ENCODE results near the gene CWF19L2. TPM values are rescaled to one million over a fixed set of nuclear protein-coding genes. Genes with fewer than 3 reads are reported as not detected.
"Not testable (repeated sequence)": the region's sequence is repeated elsewhere in the genome, so short reads cannot be mapped to it uniquely, and the experiment has no call there.

The CWF19L2 gene
- total and polyA plus RNA-seq, 2 donors (not counting 1 experiment from before 2014, with no cell fraction given), result 5.1 to 10.7 TPM

GRCh38 chr11:107467696-107468095, 10.1 kb upstream of the CWF19L2 start:
- H3K9ac ChIP-seq (ENCODE audit: insufficient read depth, low read length), result no peak overlapping the region
- H3K9me3 ChIP-seq (ENCODE audit: control insufficient read depth, insufficient read depth, low read depth, low read length), result no peaks in the 10 kb centered on the region
- no peak overlapping the region for H3K4me3 ChIP-seq (replicated peaks in 1 of 4; ENCODE audit: control extremely low read depth in 1 of 4, insufficient read depth in 1 of 4, low read depth in 3 of 4, low read length in 4 of 4)
- H2AFZ ChIP-seq (ENCODE audit: low read length), result no peak overlapping the region
- H3K79me2 ChIP-seq (ENCODE audit: control insufficient read depth, insufficient read depth, low read length), result no peaks in the 10 kb centered on the region
- H3K4me1 ChIP-seq (ENCODE audit: control insufficient read depth, extremely low read depth, insufficient read depth, low read length), result no peaks in the 10 kb centered on the region
- no peaks in the 10 kb centered on the region for H4K20me1 ChIP-seq (ENCODE audit: control insufficient read depth, extremely low read depth, insufficient read depth, low read length)
- H3K27me3 ChIP-seq (ENCODE audit: control insufficient read depth, insufficient read depth, low read length), result no peaks in the 10 kb centered on the region
- TF ChIP-seq EZH2 (IDR thresholded peaks at IDR 0.05; ENCODE audit: low read length, missing control alignments) (no peak), CTCF (conservative IDR thresholded peaks at IDR 0.05 in 1 of 2, IDR thresholded peaks at IDR 0.05 in 1 of 2; ENCODE audit: low read depth in 1 of 2, low read length in 2 of 2) (no peak)
- no peaks in the 10 kb centered on the region for H3K36me3 ChIP-seq (ENCODE audit: control insufficient read depth, insufficient read depth, low read length)
- H3K4me2 ChIP-seq (ENCODE audit: extremely low read depth, insufficient read depth, low read length), result no peak overlapping the region
- no peak overlapping the region for H3K27ac ChIP-seq (ENCODE audit: insufficient read depth, low read length)
- no peak for DNase-seq (ENCODE audit: low read depth in 2 of 2)

- not testable (repeated sequence) for H3K4me3 ChIP-seq (replicated peaks in 1 of 4; ENCODE audit: control extremely low read depth in 1 of 4, insufficient read depth in 1 of 4, low read depth in 3 of 4, low read length in 4 of 4); H3K9ac ChIP-seq (ENCODE audit: insufficient read depth, low read length); H2AFZ ChIP-seq (ENCODE audit: low read length); H3K27me3 ChIP-seq (ENCODE audit: control insufficient read depth, insufficient read depth, low read length); H3K9me3 ChIP-seq (ENCODE audit: control insufficient read depth, insufficient read depth, low read depth, low read length); DNase-seq (ENCODE audit: low read depth in 2 of 2); H3K79me2 ChIP-seq (ENCODE audit: control insufficient read depth, insufficient read depth, low read length); H3K27ac ChIP-seq (ENCODE audit: insufficient read depth, low read length); H3K4me1 ChIP-seq (ENCODE audit: control insufficient read depth, extremely low read depth, insufficient read depth, low read length); H4K20me1 ChIP-seq (ENCODE audit: control insufficient read depth, extremely low read depth, insufficient read depth, low read length); H3K36me3 ChIP-seq (ENCODE audit: control insufficient read depth, insufficient read depth, low read length); H3K4me2 ChIP-seq (ENCODE audit: extremely low read depth, insufficient read depth, low read length)
Observed at GRCh38 chr11:107466275-107466866, 8.7 kb upstream of the CWF19L2 start.

- DNase-seq (ENCODE audit: low read depth in 2 of 2), result peak in 1 of 2 donors; percentile 15
- Histone ChIP-seq H3K4me3 (replicated peaks in 1 of 4; ENCODE audit: control extremely low read depth in 1 of 4, insufficient read depth in 1 of 4, low read depth in 3 of 4, low read length in 4 of 4) (peak overlapping the region; percentile 61 to 99 (median 94)), H3K9ac (ENCODE audit: insufficient read depth, low read length) (peak overlapping the region; percentile 48), H3K36me3 (ENCODE audit: control insufficient read depth, insufficient read depth, low read length) (peaks cover 5% of the 10 kb centered on the region), H3K79me2 (ENCODE audit: control insufficient read depth, insufficient read depth, low read length) (peaks cover 9% of the 10 kb centered on the region), H4K20me1 (ENCODE audit: control insufficient read depth, extremely low read depth, insufficient read depth, low read length) (no peaks in the 10 kb centered on the region), H3K9me3 (ENCODE audit: control insufficient read depth, insufficient read depth, low read depth, low read length) (no peaks in the 10 kb centered on the region), H3K27ac (ENCODE audit: insufficient read depth, low read length) (peak overlapping the region; percentile 62), H3K4me2 (ENCODE audit: extremely low read depth, insufficient read depth, low read length) (peak overlapping the region; percentile 100), H2AFZ (ENCODE audit: low read length) (peak overlapping the region; percentile 64), H3K27me3 (ENCODE audit: control insufficient read depth, insufficient read depth, low read length) (no peaks in the 10 kb centered on the region), H3K4me1 (ENCODE audit: control insufficient read depth, extremely low read depth, insufficient read depth, low read length) (no peaks in the 10 kb centered on the region)
- TF ChIP-seq EZH2 (IDR thresholded peaks at IDR 0.05; ENCODE audit: low read length, missing control alignments), result no peak
Observed at GRCh38 chr11:107457205-107457557, 444 bp downstream of the CWF19L2 start.

GRCh38 chr11:107453594-107454286, 3.9 kb downstream of the CWF19L2 start:
- Histone ChIP-seq H3K27me3 (ENCODE audit: control insufficient read depth, insufficient read depth, low read length) (no peaks in the 10 kb centered on the region), H3K4me2 (ENCODE audit: extremely low read depth, insufficient read depth, low read length) (no peak overlapping the region), H3K4me1 (ENCODE audit: control insufficient read depth, extremely low read depth, insufficient read depth, low read length) (no peaks in the 10 kb centered on the region), H3K9me3 (ENCODE audit: control insufficient read depth, insufficient read depth, low read depth, low read length) (no peaks in the 10 kb centered on the region), H3K4me3 (replicated peaks in 1 of 4; ENCODE audit: control extremely low read depth in 1 of 4, insufficient read depth in 1 of 4, low read depth in 3 of 4, low read length in 4 of 4) (no peak overlapping the region), H3K9ac (ENCODE audit: insufficient read depth, low read length) (no peak overlapping the region), H4K20me1 (ENCODE audit: control insufficient read depth, extremely low read depth, insufficient read depth, low read length) (no peaks in the 10 kb centered on the region), H3K79me2 (ENCODE audit: control insufficient read depth, insufficient read depth, low read length) (peaks cover 9% of the 10 kb centered on the region), H2AFZ (ENCODE audit: low read length) (no peak overlapping the region), H3K36me3 (ENCODE audit: control insufficient read depth, insufficient read depth, low read length) (peaks cover 5% of the 10 kb centered on the region), H3K27ac (ENCODE audit: insufficient read depth, low read length) (no peak overlapping the region)
- no peak for TF ChIP-seq CTCF (conservative IDR thresholded peaks at IDR 0.05 in 1 of 2, IDR thresholded peaks at IDR 0.05 in 1 of 2; ENCODE audit: low read depth in 1 of 2, low read length in 2 of 2)
- TF ChIP-seq EZH2 (IDR thresholded peaks at IDR 0.05; ENCODE audit: low read length, missing control alignments), result no peak
- DNase-seq (ENCODE audit: low read depth in 2 of 2), result no peak
